Lung (tissue), 12 donors: ENCODE results near the gene CBL. TPM values are rescaled to one million over a fixed set of nuclear protein-coding genes. Genes with fewer than 3 reads are reported as not detected.
"Not testable (repeated sequence)": the region's sequence is repeated elsewhere in the genome, so short reads cannot be mapped to it uniquely, and the experiment has no call there.

Source experiments
- ATAC-seq: fragments of 200-7000 bp; cut with Tn5 transposase; one replicate; pipeline ENCODE4 v1.9.1; 2020; ENCODE audit warnings: moderate number of reproducible peaks; ENCODE audit not compliant: insufficient read depth, low FRiP score
- DNase-seq, 3 donors: peaks; one replicate each; pipeline ENCODE4 v3.0.0-alpha.2; 2013 to 2017
- H3K27ac ChIP-seq, 2 donors: one replicate each; pipeline ENCODE4 v1.5.1; 2013; ENCODE audit warnings: mild to moderate bottlenecking in 2 of 2, moderate library complexity in 2 of 2, control low read depth in 1 of 2, inconsistent platforms in 1 of 2, low read depth in 1 of 2, low read length in 1 of 2
- H3K27me3 ChIP-seq, 3 donors: one replicate each; pipeline ENCODE4 v1.5.1; 2013; ENCODE audit warnings: low read length in 2 of 3; ENCODE audit not compliant: control insufficient read depth in 3 of 3, insufficient read depth in 3 of 3
- H3K36me3 ChIP-seq, 4 donors: one replicate each; pipeline ENCODE4 v1.5.1; 2013; ENCODE audit warnings: low read length in 4 of 4, mild to moderate bottlenecking in 1 of 4, moderate library complexity in 1 of 4; ENCODE audit not compliant: control insufficient read depth in 4 of 4, insufficient read depth in 4 of 4
- H3K4me1 ChIP-seq, 5 donors: one replicate each; pipeline ENCODE4 v1.5.1; 2013; ENCODE audit warnings: low read length in 5 of 5, mild to moderate bottlenecking in 2 of 5, moderate library complexity in 1 of 5; ENCODE audit not compliant: control insufficient read depth in 5 of 5, insufficient read depth in 5 of 5
- H3K4me3 ChIP-seq: one replicate; pipeline ENCODE4 v1.5.1; 2013; ENCODE audit warnings: mild to moderate bottlenecking, control low read depth, moderate library complexity
- H3K9ac ChIP-seq, 2 donors: one replicate each; pipeline ENCODE4 v1.5.1; 2013; ENCODE audit warnings: low read length in 2 of 2, control low read depth in 1 of 2; ENCODE audit not compliant: insufficient read depth in 1 of 2
- H3K9me3 ChIP-seq, 4 donors: one replicate each; pipeline ENCODE4 v1.5.1; 2013; ENCODE audit warnings: low read length in 3 of 4, mild to moderate bottlenecking in 1 of 4, moderate library complexity in 1 of 4; ENCODE audit not compliant: control insufficient read depth in 4 of 4, insufficient read depth in 3 of 4
- WGBS, 2 donors: extraction: QIAGEN DNeasy Blood & Tissue Kit; methylation state at CpG; one replicate each; pipeline ENCODE4 v1.1.7; 2013; 5-methylcytosine and 5-hydroxymethylcytosine counted together
- polyA plus RNA-seq, 2 donors: library from polyadenylated mRNA; stranded (reverse); fragments of 200-250 nt; gene quantifications; one replicate each; pipeline ENCODE4 v1.2.1, GENCODE V29; 2013
- total RNA-seq, 2 donors: library from RNA; depleted of rRNA in 1 of 2; stranded (reverse); fragments of >200 nt in 1 of 2; gene quantifications; one replicate each; pipeline ENCODE4 v1.2.1, GENCODE V29; 2014 to 2021
- TF ChIP-seq, protein P1 (sequence below): IDR thresholded peaks from 2 replicates; pipeline ENCODE4 v1.5.1; 2012; ENCODE audit warnings: mild to moderate bottlenecking; ENCODE audit errors: control extremely low read depth, extremely low read depth
- donor health status: control.
- donor health status: control.
- donor health status: Bipolar disorder and iron deficiency.
- donor health status: healthy.
- donor health status: DM: yes; HTN: yes; CAD: no.

The CBL gene
- total and polyA plus RNA-seq, 4 donors: 8.7 to 25.1 (median 16.1) TPM

DNA sequence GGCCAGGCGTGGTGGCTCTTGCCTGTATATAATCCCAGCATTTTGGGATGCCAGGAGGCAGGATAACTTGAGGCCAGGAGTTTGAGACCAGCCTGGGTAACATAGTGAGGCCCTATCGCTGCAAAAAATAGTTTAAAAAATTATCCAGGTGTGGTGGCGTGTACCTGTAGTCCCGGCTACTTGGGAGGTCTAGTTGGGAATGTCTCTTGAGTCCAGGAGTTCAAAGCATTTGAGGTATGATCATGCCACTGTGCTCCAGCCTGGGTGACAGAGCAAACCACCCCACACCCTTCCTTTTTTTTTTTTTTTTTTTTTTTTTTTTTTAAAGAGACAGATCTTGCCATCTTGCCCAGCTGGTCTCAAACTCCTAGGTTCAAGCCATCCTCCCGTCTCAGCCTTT lies 16.8 kb downstream of the CBL start:
- Histone ChIP-seq H3K27ac (no peak overlapping the region), H3K4me1 (peaks cover 0 to 11% (median 0%) of the 10 kb centered on the region in 5 donors), H3K9me3 (no peaks in the 10 kb centered on the region), H3K4me3 (no peak overlapping the region), H3K36me3 (no peaks in the 10 kb centered on the region), H3K9ac (no peak overlapping the region), H3K27me3 (no peaks in the 10 kb centered on the region)
- TF ChIP-seq, protein P1, sequence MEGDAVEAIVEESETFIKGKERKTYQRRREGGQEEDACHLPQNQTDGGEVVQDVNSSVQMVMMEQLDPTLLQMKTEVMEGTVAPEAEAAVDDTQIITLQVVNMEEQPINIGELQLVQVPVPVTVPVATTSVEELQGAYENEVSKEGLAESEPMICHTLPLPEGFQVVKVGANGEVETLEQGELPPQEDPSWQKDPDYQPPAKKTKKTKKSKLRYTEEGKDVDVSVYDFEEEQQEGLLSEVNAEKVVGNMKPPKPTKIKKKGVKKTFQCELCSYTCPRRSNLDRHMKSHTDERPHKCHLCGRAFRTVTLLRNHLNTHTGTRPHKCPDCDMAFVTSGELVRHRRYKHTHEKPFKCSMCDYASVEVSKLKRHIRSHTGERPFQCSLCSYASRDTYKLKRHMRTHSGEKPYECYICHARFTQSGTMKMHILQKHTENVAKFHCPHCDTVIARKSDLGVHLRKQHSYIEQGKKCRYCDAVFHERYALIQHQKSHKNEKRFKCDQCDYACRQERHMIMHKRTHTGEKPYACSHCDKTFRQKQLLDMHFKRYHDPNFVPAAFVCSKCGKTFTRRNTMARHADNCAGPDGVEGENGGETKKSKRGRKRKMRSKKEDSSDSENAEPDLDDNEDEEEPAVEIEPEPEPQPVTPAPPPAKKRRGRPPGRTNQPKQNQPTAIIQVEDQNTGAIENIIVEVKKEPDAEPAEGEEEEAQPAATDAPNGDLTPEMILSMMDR: no peak
- ATAC-seq: no peak
- 97 to 98% methylated on average over 5 of the region's 5 CpGs for WGBS, 2 donors
- DNase-seq: no peak

DNA sequence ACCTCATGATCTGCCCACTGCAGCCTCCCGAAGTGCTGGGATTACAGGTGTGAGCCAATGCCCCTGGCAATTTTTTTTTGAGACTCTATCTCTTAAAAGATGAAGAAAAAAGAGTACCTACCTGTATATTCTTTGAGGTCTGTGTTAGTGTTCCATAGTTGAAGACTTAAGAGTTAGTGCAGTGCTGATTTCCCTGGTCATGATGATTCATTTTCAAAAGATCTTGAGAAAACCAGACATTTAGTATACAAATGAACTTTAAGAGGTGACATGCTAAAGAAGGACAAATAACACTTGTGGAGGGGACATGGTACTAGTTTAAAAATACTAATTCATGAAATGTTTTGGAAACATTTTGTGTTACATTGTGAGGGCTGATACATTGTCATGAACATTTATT lies 17.7 kb downstream of the CBL start:
- Histone ChIP-seq H3K4me1 (peaks cover 0 to 11% (median 0%) of the 10 kb centered on the region in 5 donors), H3K27me3 (no peaks in the 10 kb centered on the region), H3K27ac (no peak overlapping the region), H3K36me3 (no peaks in the 10 kb centered on the region), H3K9ac (no peak overlapping the region), H3K9me3 (no peaks in the 10 kb centered on the region), H3K4me3 (no peak overlapping the region)
- DNase-seq (no peak), ATAC-seq (no peak)
- 98 to 100% methylated on average over 1 of the region's 1 CpG for WGBS, 2 donors
- TF ChIP-seq, protein P1: no peak

- H3K9me3 ChIP-seq, ATAC-seq, H3K4me1 ChIP-seq, H3K9ac ChIP-seq, H3K27ac ChIP-seq, H3K27me3 ChIP-seq, DNase-seq, H3K4me3 ChIP-seq: not testable (repeated sequence)
- WGBS, 2 donors: 66 to 75% methylated on average over 9 of the region's 9 CpGs
- H3K36me3 ChIP-seq: peaks cover 0 to 10% (median under 1%) of the 10 kb centered on the region in 4 donors
Observed at GRCh38 chr11:119228535-119229287, 22.6 kb downstream of the CBL start.

DNA sequence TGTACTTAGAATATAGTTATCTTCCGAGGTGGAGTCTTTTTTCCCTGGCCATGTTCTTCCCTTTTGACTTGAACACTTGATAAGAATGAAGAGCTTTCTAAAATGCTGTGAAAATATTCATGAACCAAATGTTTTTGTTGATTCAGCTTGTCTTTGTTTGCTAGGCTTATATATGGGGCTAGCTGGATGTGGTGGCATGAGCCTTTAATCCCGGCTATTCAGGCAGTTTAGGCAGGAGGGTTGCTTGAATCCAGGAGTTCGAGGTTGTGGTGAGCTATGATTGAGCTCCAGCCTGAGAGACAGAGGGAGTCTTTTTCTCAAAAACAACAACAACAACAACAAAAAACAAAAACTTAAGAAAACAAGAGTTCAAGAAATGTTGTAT lies 23.1 kb downstream of the CBL start:
- Histone ChIP-seq H3K4me3 (no peak overlapping the region), H3K9me3 (no peaks in the 10 kb centered on the region), H3K27ac (no peak overlapping the region), H3K27me3 (no peaks in the 10 kb centered on the region), H3K4me1 (peaks cover 0 to 2% (median 0%) of the 10 kb centered on the region in 5 donors), H3K36me3 (peaks cover 0 to 12% (median under 1%) of the 10 kb centered on the region in 4 donors), H3K9ac (no peak overlapping the region)
- TF ChIP-seq, protein P1: no peak
- 70 to 71% methylated on average over 3 of the region's 3 CpGs for WGBS, 2 donors
- ATAC-seq: no peak
- no peak for DNase-seq
